Right forelimb (tissue), 1 donor: Measurements from ENCODE around the gene SNRPN.
"Not testable (repeated sequence)": the region's sequence is repeated elsewhere in the genome, so short reads cannot be mapped to it uniquely, and the experiment has no call there.

Experiments
- DNase-seq: peaks from one replicate; pipeline ENCODE4 v3.0.0-alpha.2; 2018

The SNRPN gene

DNA sequence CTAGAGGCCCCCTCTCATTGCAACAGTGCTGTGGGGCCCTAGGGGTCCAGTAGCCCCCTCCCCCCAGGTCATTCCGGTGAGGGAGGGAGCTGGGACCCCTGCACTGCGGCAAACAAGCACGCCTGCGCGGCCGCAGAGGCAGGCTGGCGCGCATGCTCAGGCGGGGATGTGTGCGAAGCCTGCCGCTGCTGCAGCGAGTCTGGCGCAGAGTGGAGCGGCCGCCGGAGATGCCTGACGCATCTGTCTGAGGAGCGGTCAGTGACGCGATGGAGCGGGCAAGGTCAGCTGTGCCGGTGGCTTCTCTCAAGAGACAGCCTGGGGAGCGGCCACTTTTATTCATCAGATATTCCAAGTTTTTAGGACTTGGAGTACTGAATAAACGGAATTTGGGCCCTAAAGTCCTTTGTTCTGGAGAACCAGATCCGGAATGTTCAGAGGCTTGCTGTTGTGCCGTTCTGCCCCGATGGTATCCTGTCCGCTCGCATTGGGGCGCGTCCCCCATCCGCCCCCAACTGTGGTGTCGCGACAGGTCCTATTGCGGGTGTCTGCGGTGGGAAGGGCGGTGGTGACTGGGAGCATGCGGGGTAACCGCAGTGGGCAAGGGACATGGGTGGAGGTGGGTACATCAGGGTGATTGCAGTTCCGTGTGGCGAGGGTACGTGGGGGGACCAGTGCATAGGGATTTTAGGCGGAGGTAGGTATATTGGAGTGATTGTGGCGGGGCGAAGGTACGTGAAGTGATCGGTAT is at the start of gene SNRPN, which contains the start of gene SNURF:
Gene SNRPN (plus strand): TSS at position 205 of the 748 bp plus-strand sequence. CDS start 19,467 bp downstream, outside the sequence.
Gene SNURF (plus strand): TSS at position 205 of the 748 bp plus-strand sequence. CDS start 62 bp downstream, at position 267.
- peak; percentile 76 for DNase-seq

DNA sequence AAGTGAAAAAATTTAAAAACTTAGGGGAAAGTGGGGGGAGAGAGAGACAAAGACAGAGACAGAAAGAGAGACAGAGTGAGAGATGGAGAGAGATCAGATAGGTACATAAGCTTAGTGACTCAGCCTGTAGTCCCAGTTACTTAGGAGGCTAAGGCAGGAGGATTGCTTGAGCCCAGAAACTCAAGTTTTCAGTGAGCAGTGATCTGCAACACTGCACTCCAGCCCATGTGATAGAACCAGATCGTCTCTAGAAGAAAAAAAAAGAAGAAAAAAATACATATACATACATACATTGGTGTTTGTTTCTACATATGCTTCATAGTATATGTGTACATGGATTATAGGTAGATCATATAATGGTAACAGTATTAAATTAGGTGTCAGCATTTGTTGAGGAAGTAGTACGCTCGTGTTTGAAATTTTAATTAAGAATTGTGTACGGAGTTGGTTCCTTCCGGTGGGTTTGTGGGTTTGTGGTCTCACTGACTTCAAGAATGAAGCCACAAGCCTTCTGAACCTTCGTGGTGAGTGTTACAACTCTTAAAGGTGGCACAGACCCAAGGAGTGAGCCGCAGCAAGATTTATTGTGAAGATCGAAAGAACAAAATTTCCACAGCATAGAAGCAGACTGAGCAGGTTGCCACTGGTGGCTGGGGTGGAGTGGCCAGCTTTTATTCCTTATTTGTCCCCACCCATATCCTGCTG is 38.3 kb upstream of the SNRPN start:
- no peak for DNase-seq

DNA sequence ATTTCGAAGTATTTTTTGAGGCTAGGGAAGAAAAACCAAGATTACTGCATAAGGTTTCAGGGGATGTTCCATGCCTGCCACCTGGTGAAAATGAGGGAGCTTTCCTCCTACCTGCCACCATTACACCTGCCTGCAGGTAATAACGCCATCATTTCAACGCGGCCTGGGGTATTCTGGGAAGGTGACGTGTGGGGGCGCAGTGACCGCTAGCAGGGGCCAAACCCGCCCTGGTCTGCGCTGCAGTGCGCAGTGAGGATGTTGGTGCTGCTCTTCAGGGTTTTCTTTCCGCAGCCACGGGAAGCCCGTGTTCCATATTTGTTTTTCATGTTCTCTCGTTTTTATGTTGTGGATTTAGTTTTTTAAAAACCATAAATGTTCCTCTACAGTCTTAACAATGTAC is 37.4 kb upstream of the SNRPN start:
- no peak for DNase-seq

DNA sequence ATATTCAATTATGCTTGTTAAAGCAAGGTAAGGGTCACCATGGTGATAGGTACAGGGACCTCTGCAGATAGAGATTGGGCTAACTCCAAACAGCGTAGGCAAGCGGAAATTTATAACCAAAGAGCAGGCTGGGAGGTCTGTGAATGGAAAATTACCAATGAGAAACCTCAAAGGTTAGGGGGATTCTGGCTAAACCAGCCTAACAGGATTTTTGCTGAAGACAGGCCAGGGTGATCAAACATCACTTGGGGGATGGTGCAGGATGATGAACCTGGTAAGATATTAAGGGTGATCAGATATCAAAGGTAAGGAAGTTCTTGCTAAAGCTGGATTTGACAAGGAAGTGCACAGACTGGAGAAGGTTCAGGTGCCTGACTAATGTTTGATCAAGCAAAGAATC is 35.3 kb upstream of the SNRPN start:
- DNase-seq: no peak

DNA sequence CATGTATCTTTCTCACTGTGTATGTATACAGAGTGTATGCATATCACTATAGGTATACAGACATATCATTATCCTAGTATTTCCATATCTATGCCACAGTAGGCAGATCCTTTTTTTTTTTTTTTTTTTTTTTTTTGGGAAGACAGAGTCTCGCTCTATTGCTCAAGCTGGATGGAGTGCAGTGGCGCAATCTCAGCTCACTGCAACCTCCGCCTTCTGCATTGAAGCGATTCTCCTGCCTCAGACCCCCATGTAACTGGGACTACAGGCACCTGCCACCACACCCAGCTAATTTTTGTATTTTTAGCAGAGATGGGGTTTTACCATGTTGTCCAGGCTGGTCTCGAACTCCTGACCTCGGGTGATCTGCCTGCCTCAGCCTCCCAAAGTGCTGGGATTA is 32.0 kb upstream of the SNRPN start:
- not testable (repeated sequence) for DNase-seq

DNA sequence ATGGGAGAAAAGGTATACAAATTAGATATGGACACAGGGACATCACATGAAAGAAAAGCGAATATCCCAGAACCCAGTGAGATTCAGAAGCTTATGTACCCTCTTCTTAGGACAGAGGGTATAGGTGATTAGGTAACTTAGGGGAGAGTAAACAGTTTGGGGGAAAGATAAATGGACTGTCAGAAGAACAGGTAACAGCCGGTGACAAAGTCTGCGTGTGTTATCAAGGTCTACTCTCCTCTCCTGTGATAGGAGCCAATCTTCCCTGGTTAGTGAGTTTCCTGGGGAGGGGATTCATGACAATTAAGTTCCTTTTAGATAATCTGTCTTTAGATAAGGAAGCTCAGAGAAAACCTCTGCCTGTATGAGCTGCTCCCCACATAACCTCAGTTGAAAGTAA is 30.6 kb upstream of the SNRPN start:
- no peak for DNase-seq

DNA sequence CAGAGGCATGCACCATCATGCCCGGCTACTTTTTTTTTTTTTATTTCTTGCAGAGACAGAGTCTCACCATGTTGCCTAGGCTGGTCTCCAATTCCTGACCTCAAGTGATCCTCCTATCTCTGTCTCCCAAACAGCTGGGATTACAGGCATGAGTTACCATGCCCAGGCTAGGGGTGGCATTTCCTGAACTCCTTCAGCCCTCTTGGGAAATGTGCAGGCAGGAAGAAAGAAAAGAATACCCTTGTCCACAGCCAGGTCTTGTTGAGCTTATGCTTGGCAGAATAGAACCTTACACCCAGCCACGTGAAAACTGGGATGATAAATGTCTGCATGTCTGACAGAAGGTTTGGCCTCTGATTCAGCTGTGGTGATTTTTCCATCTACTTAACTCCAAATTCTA is 30.2 kb upstream of the SNRPN start:
- DNase-seq: no peak

DNA sequence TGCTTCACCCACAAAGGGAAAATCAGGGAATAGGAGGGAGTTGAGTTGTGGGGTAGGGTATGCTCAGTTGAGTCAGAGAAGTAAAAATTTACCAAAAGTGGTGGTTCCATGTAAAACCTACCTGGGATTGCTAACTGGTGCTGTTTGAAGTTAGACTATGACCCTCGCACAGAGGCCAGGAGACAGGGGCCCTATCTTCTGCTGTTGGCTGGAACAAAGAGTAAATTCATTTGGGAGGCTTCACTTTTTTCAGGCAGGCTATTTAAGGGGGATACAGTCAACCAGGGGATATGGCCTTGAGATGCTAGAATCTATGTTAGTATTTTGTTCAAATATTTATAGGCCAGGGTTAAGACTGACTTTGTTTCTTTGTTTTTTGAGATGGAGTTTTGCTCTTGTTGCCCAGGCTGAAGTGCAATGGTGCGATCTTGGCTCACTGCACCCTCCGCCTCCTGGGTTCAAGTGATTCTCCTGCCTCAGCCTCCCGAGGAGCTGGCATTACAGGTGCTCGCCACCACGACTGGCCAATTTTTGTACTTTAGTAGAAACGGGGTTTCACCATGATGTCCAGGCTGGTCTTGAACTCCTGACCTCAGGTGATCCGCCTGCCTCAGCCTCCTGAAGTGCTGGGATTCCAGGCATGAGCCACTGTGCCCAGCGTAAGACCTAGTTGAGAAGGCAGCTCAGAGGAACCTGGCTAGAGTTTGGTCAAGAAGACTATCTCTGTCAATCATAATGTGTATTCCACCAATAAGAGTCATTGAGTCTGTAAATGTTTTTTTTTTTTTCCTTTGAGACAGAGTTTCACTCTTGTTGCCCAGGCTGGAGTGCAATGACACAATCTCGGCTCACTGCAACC is 22.7 kb upstream of the SNRPN start:
- DNase-seq: not testable (repeated sequence)

DNA sequence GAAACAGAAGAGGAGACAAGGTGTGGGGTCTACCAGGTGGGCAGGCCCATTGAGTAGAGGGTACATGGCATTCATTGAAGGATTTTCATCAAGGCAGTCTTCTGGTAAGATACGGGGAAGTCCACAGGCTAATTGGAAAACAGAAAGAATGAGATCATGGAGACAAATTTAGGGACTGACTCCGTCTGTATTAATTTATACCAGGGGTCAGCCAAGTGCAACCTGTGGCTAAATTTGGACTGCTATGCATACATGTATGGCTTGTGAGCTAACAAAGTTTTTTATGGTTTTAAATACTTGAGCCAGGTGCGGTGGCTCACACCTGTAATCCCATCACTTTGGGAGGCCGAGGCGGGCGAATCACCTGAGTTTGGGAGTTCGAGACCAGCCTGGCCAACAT is 21.1 kb upstream of the SNRPN start:
- no peak for DNase-seq

DNA sequence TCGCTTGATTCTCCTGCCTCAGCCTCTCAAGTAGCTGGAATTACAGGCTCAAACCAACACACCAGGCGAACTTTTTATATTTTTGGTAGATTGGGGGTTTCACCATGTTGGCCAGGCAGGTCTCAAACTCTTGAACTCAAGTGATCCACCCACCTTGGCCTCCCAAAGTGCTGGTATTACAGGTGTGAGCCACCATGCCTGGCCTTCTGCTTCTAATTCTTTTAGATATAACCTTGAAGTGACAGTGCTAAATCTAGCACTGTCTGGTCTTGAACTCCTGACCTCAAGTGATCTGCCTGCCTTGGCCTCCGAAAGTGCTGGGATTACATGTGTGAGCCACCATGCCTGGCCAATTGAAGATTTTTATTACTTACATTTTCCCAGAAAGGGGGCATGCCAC is 16.6 kb upstream of the SNRPN start:
- not testable (repeated sequence) for DNase-seq

DNA sequence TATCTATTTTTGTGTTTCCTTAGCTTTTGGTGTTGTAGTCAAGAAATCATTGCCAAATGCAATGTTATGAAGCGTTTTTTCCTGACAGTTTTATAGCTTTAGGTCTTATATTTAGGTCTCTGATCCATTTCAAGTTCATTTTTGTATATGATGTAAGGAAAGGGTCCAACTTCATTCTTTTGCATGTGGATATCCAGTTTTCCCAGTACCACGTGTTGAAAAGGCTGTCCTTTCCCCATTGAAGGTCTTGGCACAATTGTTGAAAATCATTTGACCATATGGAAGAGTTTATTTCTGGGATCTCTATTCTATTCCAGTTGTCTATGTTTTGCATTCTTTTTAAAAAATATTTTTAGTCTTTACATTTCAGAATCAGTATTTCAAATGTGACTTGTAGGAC is 14.6 kb upstream of the SNRPN start:
- DNase-seq: no peak

DNA sequence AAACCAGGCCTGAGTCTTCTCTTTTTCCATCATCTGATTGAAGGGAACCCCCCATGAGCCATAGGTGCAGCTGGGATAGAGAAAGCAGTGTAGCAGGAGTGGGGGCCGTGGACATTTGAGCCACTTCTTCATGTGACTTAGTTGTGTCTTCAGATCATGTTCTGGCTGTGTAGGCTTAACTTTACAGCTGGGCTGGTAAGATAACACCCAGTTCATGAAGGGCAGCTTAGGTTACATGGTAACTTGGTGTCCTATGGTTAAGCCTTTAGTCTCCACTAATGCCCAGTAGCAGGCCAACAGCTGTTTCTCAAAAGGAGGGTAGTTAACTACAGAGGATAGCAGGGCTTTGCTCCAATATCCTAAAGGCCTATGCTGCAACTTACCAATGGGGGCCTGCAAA is 11.4 kb upstream of the SNRPN start:
- DNase-seq: no peak

DNA sequence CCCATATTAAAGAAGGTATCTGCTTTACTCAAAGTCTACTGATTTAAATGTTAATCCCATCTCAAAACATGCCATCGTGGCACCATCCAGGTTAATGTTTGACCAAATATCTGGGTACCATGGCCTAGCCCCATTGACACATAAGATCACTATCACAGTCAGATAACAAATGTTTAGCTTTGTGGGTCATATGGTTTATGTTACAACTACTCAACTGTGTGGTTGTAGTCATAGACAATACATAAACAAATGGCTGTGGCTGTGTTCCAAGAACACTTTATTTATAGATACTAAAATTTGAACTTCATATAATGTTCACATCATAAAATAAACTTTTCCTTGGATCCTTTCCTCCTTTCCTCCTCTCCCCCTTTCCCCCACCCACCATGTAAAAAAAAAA is 9.8 kb upstream of the SNRPN start:
- no peak for DNase-seq

DNA sequence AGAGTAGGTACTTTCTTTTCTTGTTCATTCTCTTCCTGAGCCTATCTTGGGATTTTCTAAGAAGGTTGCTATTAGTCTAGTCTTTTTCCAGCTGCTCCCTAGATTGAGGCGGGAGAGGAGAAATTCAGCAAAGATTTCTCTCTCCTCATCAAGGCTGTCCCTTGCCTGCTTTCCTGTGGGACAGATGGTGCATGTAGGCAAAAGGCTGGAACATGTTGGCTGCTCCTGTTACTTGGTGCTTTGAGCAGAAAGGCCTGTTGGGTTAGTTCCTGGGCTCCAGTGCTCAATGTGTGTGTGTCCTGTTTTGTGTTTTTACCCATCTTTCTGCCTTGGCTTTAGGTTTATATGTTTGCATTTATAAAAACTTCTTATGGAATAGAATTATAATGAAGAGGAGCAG is 9.1 kb upstream of the SNRPN start:
- DNase-seq: no peak

DNA sequence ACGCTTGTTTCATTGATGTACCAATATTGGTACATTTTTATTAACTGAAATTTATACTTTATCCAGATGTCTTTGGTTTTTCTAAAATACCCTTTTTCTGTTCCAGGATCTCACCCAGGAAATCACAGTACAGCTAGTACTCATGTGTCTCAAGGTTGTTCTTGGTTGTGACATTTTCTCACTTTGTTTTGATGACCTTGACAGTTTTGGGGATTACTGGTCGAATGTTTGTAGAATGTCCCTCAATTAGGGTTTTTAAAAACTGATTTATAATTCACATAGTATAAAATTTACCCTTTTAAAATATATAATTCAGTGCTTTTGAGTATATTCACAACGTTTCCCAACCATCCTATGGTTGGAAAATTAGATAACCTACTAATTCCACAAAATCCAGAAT is 6.3 kb upstream of the SNRPN start:
- DNase-seq: no peak

DNA sequence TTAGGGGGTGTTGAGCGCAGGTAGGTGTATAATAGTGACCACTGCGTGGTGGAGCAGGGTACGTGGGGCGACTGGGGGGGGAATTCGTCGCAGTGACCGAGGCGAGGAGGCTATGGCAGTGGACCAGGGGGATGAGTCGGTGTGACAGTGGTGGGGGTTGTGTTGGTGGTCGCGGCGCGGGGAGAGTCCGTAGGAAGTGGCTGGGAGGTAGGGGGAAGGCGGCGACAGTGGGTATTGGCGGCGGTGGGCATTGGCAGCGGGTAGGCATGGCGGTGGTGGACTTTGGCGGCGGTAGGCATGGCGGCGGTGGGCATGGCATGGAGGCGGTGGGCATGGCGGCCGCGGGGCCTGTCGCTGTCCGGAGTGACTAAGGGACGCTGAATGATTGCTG is 739 bp downstream of the SNRPN start:
- peak; percentile 51 for DNase-seq

DNA sequence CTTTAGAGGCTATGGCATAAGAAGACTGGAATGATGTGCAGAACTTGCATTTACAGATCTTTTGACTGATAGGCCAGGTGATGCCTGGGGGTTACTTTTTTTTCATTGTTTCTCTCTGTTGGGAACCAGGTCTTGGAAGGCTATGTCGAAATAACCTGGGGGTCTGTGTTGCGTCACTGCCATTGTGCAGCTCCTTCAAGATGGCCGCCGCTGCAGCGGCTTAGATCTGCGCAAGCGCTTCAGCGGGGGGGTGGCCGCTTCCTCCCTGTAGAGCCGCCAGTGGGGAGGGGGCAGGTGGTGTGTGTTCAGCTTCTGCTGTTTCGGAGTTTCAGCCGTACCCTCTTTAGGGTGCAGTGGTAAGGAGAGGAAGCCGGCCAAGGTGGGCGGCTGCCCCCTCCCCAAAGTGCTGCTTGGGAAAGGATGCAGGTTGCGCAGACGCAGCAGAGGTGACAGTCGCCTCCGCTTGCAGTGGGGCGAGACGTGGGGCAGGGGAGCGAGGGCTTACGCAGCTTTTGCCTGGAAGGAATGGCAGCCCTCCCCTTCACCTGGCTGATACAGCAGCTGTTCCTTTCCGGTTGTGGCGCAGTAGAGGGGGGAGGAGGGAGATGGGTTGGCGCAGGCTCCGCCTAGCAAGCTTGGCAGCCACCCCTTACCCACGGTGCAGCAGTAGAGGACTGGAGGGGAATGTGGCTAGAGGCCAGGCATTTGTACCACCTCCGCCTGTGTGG is 1.5 kb downstream of the SNRPN start:
- peak; percentile 81 for DNase-seq

DNA sequence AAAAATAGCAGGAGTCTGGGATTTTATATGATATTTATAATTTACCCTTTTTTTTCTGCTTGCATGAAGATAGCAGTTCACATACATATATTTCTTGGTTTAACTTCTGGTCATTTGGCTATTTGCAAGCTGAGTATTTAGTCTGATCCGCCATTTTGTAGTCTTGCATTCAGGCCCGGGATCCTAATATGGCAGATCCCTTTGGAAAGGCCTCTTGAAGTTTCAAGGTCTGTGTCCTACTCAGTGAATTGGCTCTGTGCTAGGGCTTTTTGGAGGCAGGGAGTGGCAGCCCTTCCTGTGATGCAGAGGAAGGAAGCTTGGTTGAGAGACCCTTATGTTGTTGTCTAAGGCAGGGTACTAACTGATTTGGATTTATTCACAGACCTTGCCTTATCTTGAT is 2.9 kb downstream of the SNRPN start:
- DNase-seq: no peak

DNA sequence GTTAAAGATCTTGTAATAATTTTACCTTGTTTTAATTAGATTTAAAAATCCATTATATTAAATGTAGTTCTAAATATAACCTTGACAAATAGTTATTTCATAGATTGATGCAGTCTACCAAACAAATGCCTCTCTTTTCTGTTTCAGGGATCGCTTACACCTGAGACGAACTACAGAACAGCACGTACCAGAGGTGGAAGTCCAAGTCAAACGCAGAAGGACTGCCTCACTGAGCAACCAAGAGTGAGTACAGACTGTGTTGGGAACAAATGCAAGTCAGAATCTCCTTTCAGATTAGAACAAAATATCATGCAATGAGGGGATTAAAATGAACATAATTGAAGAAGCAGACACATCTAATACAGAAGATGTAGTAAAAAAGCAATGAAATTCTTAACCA is 7.2 kb downstream of the SNRPN start:
- DNase-seq: no peak

DNA sequence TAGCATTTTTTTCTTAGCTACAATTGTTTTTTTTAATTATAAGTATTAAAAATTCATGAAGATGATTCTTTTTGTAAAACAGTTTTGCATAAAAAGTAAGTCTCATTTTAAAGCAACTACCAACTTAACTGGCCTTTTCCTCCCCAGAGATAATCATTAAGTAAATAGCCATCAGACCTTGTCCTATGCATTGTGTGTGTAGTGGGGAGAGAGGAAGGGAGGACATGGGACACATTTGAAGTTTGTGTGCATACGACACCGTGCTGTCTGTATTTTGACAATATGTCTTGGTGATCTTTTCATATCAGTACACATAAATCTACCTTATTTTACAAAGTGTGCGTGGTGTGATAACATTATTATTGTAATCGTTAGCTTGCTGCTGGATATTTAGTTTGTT is 8.1 kb downstream of the SNRPN start:
- DNase-seq: no peak

DNA sequence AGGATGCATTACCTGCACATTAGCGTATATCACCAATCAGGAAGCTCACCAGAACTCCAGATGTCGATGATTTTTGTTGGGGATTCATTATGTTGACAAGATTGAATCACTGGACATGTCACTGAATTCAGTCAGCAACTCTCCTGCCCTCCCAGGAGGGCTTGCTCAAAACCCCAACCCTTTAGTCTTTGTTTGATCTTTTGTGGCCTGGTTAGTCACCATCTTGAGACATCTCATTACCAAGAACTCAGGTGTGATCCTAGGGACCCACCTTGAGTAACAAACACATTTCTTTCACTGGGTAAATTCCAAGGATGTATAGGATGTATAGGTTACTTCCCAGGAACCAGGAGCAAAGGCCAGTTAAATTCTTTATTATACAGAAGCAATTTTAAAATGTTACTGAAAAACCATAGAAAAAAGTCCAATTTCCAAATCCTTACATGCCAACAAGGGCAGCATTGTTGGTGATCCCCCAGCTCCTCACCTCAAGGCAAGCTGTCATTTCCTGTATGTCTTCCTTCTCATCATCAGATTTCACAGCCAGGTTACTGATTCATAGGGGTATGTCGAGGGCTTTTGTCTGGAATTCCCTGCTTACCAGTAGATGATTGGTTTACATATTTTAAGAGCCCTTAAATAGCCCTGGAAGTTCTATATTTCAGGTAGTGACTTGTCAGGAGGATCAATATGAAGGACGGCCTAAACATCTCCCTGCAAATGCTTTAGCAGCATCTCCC is 11.7 kb downstream of the SNRPN start:
- no peak for DNase-seq

DNA sequence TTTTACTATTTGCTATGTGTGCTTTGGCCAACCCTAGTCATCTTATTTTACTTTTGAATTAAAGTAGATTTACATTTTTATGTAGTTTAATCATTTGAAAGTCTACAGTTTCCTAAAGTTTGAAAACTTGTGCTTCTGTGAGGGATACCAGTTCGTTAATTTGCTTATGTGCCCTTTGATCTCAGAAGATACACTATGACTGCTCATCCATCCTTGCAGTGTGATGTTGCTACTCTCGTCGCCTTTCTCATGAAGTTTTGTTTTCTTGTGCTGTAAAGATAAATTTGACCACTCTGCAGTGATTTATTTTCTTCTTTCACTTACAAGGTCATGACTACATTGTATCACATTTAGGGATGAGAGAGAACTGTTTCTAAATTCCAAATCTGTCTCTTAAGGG is 16.3 kb downstream of the SNRPN start:
- DNase-seq: no peak
